GM19438 (cell line): Measurements from ENCODE around the gene RBCK1.
"Not testable (repeated sequence)": the region's sequence is repeated elsewhere in the genome, so short reads cannot be mapped to it uniquely, and the experiment has no call there.

Experiments used
- ATAC-seq: cut with Tn5 transposase; IDR thresholded peaks from one replicate; pipeline ENCODE4 v1.9.1; 2021; ENCODE audit warnings: low read depth; ENCODE audit not compliant: unreplicated experiment

Gene RBCK1

DNA sequence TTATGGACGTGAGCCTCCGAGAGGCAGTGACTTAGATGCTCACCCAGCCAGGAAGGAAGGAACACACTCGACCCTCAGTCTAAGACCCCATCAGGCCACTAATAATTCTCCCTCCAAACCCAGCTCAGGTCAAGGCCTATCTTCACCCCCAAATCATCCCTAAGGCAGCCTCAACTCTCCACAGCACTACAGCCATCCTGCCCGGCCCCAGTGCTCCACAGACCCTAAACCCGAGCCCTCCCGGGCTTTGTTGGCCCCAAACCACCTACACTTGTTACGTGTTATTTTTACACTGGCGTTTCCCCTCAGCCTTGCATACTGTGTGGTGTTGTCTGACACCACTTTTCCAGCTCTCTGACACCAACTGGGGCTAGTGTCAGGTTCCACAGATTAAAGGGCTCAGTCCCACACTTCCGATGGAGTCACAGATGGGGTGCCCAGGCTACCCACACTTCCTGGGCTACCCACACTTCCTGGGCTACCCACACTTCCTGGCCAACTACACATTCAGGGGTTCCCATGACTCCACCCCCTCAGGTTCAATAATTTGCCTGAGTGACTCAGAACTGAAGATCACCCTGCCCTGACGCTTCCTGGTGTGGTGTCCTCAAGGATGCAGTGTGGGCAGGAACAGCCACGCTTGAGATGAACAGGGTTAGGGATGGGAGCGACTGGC lies 25.3 kb downstream of the RBCK1 start:
- peak; percentile 75 for ATAC-seq

GRCh38 chr20:434221-434620 lies 26.1 kb downstream of the RBCK1 start:
- no peak for ATAC-seq

- no peak for ATAC-seq
Measured at GRCh38 chr20:434661-435419, 26.7 kb downstream of the RBCK1 start.

DNA sequence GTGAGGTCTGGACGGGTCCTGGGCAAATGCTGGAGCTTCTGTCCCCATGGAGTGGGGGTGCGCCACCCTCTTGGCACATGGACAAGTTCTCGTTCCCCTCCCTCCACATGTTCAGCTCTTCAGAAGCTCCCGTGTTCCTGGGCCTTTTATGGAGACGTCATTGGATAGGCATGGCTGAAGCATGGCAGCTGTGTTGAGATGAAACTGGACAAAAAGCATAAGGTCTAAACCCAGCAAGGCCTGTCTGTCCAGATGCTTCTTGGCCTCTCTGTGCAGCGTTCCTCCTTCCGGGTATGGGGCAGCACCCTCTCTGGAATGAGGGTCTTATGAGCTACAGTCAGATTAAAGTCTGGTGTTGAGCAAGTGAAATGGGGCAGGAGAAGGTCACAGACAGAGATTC lies 27.5 kb downstream of the RBCK1 start:
- ATAC-seq: no peak

- no peak for ATAC-seq
Measured at GRCh38 chr20:436476-436875, 28.4 kb downstream of the RBCK1 start.

- ATAC-seq: no peak
Measured at GRCh38 chr20:437787-438486, 29.8 kb downstream of the RBCK1 start.

GRCh38 chr20:438571-439469 lies 30.7 kb downstream of the RBCK1 start:
- ATAC-seq: no peak

DNA sequence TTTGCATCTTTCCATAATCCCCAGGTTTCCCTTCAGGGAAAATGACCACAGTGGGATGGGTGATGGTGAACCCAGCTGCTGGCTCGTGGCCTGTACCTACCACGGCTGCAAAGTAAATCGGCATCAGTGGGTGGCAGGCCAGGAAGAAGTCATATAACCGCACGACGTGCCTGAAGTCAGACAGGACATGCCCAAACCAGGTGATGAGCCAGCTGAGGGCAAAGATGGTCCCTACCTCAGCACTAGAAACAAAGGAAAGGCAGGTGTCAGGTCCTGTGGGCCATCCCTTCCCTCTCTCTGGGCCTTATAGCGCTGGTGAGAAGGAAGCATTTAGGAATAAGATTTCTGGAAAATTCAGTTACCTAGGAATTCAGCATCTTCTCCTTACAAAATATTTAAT lies 32.0 kb downstream of the RBCK1 start:
- ATAC-seq: no peak

GRCh38 chr20:440636-441035 lies 32.5 kb downstream of the RBCK1 start:
- no peak for ATAC-seq

DNA sequence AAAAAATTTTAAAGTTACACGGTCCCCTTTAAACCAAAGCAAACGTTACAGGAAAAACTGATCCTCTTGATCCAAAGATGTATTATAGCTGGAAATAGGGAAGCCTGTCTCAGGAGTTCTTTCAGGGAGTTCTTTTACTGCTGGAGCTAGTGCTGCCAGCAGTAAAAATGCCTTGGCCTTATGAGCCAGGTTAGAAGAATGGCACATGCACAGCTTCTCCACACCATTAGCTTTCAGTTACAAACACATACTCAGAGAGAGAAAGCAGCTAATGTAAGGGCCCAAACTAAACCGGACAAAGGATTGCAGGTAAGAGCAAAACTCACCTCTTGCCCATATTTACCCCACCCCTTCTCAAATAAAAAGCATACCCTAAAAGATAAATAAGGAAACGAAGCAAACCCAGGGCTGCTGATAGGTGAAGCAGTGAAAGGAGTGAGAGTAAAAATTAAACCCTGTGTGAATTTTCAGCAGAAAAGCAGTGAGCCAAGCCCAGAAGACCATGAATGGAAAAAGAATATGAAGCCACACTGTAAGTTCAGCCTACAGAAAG lies 35.2 kb downstream of the RBCK1 start:
- no peak for ATAC-seq

DNA sequence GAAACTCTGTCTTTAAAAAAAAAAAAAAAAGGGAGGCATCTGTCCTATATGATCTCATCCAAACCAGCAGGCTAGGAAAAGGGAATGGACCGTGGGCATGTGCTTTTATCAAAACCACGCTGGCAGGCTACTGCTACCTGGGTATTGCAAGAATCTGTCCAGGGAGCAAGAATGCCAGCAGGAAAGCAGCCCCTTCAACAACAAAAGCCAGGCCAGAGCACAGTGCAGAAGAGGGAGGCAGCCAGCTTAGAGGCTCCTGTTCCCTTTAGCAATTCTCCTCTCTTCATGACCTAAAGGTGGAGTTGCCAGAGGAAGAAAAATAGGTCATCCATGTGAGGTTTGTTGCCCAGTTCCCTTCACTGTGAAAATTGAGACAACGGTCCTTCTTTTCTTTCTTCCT lies 36.0 kb downstream of the RBCK1 start:
- ATAC-seq: no peak

- ATAC-seq: no peak
Measured at GRCh38 chr20:444862-445426, 36.8 kb downstream of the RBCK1 start.

GRCh38 chr20:445514-446336 lies 37.6 kb downstream of the RBCK1 start:
- no peak for ATAC-seq

- ATAC-seq: not testable (repeated sequence)
Measured at GRCh38 chr20:452021-452420, 43.9 kb downstream of the RBCK1 start.

DNA sequence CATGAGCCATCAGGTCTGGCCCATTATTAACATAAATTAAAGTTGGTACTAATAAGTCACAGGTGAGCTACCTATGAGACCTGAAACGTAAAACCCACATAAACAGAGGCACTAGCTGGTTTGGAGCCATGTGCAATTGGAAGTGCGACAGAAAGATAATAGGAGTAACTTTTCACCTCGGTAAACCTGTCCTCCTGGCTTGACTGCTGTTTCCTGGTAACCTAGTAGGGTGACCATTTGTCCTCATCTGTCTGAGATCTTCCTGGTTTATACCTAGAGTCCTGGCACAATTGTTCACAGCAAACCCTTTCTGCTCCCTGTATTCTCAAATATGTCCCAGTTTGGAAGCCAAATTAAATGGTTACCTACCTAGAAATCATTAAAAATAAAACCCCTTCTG lies 46.9 kb downstream of the RBCK1 start:
- ATAC-seq: no peak

DNA sequence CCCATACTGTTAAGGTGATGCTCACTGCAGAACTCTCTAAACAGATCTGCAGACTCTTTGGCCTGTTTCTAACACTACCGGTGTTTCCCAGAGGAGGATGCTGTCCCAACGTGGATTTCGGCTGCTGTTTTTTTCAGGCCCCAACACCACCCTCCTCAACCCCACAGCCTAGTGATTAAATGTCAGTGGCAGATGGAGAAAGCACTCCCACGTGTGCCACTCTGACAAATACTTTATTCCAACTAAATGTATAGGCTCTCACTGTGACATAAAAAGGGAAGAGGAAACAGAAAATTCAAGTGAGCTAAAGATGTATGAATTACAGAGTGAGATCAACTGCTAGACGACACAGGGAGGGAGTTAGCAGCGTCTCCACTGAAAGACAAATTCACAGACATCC lies 50.7 kb downstream of the RBCK1 start:
- no peak for ATAC-seq

- no peak for ATAC-seq
Measured at GRCh38 chr20:460180-460579, 52.1 kb downstream of the RBCK1 start.

DNA sequence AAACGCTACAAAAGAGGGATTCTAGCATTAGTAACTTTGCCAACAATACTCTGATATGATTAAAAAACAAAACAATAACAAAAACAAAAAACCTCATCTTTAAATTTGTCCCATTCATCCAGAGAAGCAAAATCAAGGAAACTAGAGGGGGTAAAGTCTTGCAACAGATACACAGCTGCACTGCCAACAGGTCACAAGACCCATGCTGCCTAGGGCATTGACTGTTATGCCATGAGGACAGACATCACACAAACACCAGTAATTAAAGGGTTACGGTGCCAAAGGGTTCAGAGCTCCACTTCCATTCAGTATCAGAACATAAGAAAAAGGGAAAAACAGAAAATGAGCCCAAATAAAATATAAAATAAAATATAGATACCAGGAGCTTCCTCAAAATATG lies 52.6 kb downstream of the RBCK1 start:
- no peak for ATAC-seq
